Measurements from ENCODE around the gene FYTTD1.
A peak's percentile ranks its signal among the peaks of the same experiment; 100 is the strongest.
"Not testable (repeated sequence)": the region's sequence is repeated elsewhere in the genome, so short reads cannot be mapped to it uniquely, and the experiment has no call there.

The FYTTD1 gene

DNA sequence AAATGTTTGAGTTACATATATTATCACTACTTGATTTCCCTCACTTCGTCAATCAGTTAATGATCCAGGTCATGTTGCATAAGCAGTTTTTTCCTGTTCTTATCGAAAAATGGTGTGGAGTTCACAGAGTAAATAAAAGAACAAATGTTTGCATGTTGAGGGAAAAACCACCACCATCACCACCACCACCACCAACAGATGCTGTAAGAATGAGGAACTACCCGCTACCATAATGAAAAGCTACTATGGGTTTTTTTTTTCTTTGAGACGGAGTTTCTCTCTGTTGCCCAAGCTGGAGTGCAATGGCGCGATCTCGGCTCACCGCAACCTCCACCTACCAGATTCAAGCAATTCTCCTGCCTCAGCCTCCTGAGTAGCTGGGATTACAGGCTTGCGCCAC lies 40.5 kb upstream of the FYTTD1 start:
- Histone ChIP-seq H3K36me3 (ENCODE audit: insufficient read depth) (no peaks in the 10 kb centered on the region), H2AFZ (ENCODE audit: low read depth) (no peak overlapping the region), H3K79me2 (ENCODE audit: insufficient read depth, low read depth) (peaks cover 10% of the 10 kb centered on the region), H3K27ac (no peak overlapping the region), H3K4me3 (IDR thresholded peaks at IDR 0.05; ENCODE audit: insufficient read depth, low read depth, low read length) (no peak overlapping the region), H3K4me2 (no peak overlapping the region), H4K20me1 (ENCODE audit: insufficient read depth) (no peaks in the 10 kb centered on the region), H3K4me1 (ENCODE audit: low read depth, poor library complexity, severe bottlenecking) (peaks cover 51% of the 10 kb centered on the region), H3K27me3 (ENCODE audit: insufficient read depth, low read depth) (no peaks in the 10 kb centered on the region), H3K9ac (no peak overlapping the region)
- TF ChIP-seq, protein P1, sequence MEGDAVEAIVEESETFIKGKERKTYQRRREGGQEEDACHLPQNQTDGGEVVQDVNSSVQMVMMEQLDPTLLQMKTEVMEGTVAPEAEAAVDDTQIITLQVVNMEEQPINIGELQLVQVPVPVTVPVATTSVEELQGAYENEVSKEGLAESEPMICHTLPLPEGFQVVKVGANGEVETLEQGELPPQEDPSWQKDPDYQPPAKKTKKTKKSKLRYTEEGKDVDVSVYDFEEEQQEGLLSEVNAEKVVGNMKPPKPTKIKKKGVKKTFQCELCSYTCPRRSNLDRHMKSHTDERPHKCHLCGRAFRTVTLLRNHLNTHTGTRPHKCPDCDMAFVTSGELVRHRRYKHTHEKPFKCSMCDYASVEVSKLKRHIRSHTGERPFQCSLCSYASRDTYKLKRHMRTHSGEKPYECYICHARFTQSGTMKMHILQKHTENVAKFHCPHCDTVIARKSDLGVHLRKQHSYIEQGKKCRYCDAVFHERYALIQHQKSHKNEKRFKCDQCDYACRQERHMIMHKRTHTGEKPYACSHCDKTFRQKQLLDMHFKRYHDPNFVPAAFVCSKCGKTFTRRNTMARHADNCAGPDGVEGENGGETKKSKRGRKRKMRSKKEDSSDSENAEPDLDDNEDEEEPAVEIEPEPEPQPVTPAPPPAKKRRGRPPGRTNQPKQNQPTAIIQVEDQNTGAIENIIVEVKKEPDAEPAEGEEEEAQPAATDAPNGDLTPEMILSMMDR (conservative IDR thresholded peaks at IDR 0.05; ENCODE audit: low read depth, low read length), result no peak

DNA sequence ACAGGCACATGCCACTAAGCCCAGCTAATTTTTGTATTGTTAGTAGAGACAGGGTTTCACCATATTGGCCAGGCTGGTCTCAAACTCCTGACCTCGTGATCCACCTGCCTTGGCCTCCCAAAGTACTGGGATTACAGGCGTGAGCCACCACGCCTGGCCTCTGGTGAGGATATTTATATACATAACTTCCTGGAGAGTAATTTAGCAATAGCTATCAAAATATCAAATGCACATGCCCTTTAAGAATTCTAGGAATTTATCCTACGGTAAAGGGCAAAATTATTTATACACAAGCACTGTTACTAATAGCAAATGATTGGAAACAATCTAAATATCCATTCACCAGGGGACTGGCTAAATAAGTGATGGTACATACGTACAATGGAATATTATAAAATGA lies 38.7 kb upstream of the FYTTD1 start:
- not testable (repeated sequence) for H2AFZ ChIP-seq (ENCODE audit: low read depth); H3K36me3 ChIP-seq (ENCODE audit: insufficient read depth); H3K27me3 ChIP-seq (ENCODE audit: insufficient read depth, low read depth); H3K4me3 ChIP-seq (IDR thresholded peaks at IDR 0.05; ENCODE audit: insufficient read depth, low read depth, low read length); H4K20me1 ChIP-seq (ENCODE audit: insufficient read depth); H3K9ac ChIP-seq; H3K79me2 ChIP-seq (ENCODE audit: insufficient read depth, low read depth)
- H3K4me1 ChIP-seq (ENCODE audit: low read depth, poor library complexity, severe bottlenecking), result peaks cover 66% of the 10 kb centered on the region
- peak overlapping the region; percentile 77; the same call in 1 of the 2 replicates for H3K27ac ChIP-seq
- H3K4me2 ChIP-seq, result peak overlapping the region; percentile 77

DNA sequence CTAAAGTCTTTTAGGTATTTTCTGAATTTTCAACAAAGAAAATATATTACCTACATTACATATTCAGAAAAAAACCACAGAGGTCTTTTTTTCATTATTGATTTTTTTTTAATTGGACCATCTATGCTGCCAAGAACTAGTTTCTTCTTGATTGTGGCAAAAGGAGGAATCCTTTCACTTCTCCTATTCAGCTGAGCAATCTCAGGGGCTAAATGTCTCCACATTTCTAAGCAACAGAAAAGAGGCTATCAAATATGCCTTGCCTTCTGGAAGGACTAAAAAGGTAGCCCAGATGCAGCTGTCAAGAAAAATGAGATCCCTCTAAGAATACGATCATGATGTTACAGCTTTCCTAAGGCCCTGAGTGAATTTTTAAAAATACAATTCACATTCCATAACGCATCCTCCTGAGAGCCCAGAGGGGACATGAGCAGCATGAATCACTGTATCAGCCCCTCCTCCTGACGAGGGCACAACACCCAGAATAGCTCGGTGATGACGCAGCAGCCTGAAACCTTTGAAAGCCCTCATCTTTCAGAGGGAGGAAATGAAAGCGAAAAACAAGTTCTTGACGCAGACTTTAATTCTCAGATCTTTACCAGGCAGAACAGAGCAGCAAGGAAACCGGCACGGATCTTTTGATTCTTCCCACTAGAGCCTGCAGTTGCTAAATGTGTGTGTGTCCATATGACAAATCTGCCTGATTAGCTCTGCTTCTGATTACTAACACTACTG lies 37.5 kb upstream of the FYTTD1 start:
- TF ChIP-seq, protein P1 (conservative IDR thresholded peaks at IDR 0.05; ENCODE audit: low read depth, low read length), result no peak
- Histone ChIP-seq H3K79me2 (ENCODE audit: insufficient read depth, low read depth) (peaks cover 10% of the 10 kb centered on the region), H3K36me3 (ENCODE audit: insufficient read depth) (no peaks in the 10 kb centered on the region), H2AFZ (ENCODE audit: low read depth) (no peak overlapping the region), H3K4me2 (peak overlapping the region; percentile 77), H3K4me3 (IDR thresholded peaks at IDR 0.05; ENCODE audit: insufficient read depth, low read depth, low read length) (peak overlapping the region; percentile 45), H3K27me3 (ENCODE audit: insufficient read depth, low read depth) (no peaks in the 10 kb centered on the region), H3K27ac (peak overlapping the region; percentile 77), H3K9ac (peak overlapping the region; percentile 42; the same call in 1 of the 2 replicates), H3K4me1 (ENCODE audit: low read depth, poor library complexity, severe bottlenecking) (peaks cover 66% of the 10 kb centered on the region), H4K20me1 (ENCODE audit: insufficient read depth) (no peaks in the 10 kb centered on the region)

DNA sequence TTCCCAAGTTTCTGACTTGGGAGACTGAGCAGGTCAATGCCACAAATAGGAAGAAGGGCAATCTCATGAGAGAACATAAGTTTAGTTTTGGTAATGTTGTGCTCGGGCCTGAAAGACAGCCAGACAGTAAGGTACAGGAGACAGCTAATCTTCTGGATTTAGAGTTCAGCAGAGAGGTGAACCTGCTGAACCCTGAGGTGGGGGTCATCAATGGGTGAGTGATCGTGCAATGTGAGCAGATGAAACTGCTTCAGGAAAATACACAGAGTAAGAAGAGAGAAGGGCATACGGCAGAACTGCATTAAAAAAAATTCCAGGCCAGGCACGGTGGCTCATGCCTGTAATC lies 36.2 kb upstream of the FYTTD1 start:
- Histone ChIP-seq H3K4me2 (peak overlapping the region; percentile 77), H3K4me3 (IDR thresholded peaks at IDR 0.05; ENCODE audit: insufficient read depth, low read depth, low read length) (no peak overlapping the region), H3K27ac (peak overlapping the region; percentile 77), H2AFZ (ENCODE audit: low read depth) (peak overlapping the region; percentile 3; the same call in 1 of the 2 replicates), H3K27me3 (ENCODE audit: insufficient read depth, low read depth) (no peaks in the 10 kb centered on the region), H4K20me1 (ENCODE audit: insufficient read depth) (no peaks in the 10 kb centered on the region), H3K79me2 (ENCODE audit: insufficient read depth, low read depth) (peaks cover 10% of the 10 kb centered on the region), H3K4me1 (ENCODE audit: low read depth, poor library complexity, severe bottlenecking) (peaks cover 66% of the 10 kb centered on the region), H3K36me3 (ENCODE audit: insufficient read depth) (no peaks in the 10 kb centered on the region), H3K9ac (peak overlapping the region; percentile 19; the same call in 1 of the 2 replicates)
- TF ChIP-seq, protein P1 (conservative IDR thresholded peaks at IDR 0.05; ENCODE audit: low read depth, low read length), result no peak

DNA sequence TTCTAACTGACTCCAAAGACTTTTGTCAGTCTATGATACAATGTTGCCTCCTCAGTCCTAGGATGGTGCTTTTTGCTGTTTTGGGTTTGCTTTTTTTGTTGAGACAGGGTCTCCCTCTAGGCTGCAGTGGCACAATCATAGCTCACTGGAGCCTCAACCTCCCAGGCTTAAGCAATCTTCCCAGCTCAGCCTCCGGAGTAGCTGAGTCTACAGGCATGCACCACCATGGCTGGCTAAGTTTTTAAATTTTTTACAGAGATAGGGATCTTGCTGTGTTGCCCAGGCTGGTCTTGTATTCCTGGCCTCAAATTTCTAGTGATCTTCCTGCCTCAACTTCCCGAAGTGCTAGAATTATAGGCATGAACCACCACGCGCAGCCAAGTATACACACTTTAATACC lies 35.4 kb upstream of the FYTTD1 start:
- peaks cover 58% of the 10 kb centered on the region for H3K4me1 ChIP-seq (ENCODE audit: low read depth, poor library complexity, severe bottlenecking)
- H3K4me3 ChIP-seq (IDR thresholded peaks at IDR 0.05; ENCODE audit: insufficient read depth, low read depth, low read length), result no peak overlapping the region
- no peaks in the 10 kb centered on the region for H3K36me3 ChIP-seq (ENCODE audit: insufficient read depth)
- peak overlapping the region; percentile 77 for H3K4me2 ChIP-seq
- H3K27ac ChIP-seq, result peak overlapping the region; percentile 77; the same call in 1 of the 2 replicates
- no peak overlapping the region for H3K9ac ChIP-seq
- no peaks in the 10 kb centered on the region for H3K27me3 ChIP-seq (ENCODE audit: insufficient read depth, low read depth)
- no peaks in the 10 kb centered on the region for H4K20me1 ChIP-seq (ENCODE audit: insufficient read depth)
- H3K79me2 ChIP-seq (ENCODE audit: insufficient read depth, low read depth), result peaks cover 10% of the 10 kb centered on the region
- TF ChIP-seq, protein P1 (conservative IDR thresholded peaks at IDR 0.05; ENCODE audit: low read depth, low read length), result no peak
- no peak overlapping the region for H2AFZ ChIP-seq (ENCODE audit: low read depth)

All from KMS-11 (cell line).